ENCODE measurements around the gene MACC1. TPM values are rescaled to one million over a fixed set of nuclear protein-coding genes. Genes with fewer than 3 reads are reported as not detected.

The MACC1 gene
- total and polyA plus RNA-seq, 2 experiments from 2014 or later = 3.4 to 13.4 TPM

GRCh38 chr7:20220293-20220761 is 3.1 kb upstream of the MACC1 start:
- no peak overlapping the region for H3K4me2 ChIP-seq
- H3K9me2 ChIP-seq (ENCODE audit: insufficient read depth) = no peaks in the 10 kb centered on the region
- H3K4me3 ChIP-seq = no peak overlapping the region
- no peak overlapping the region for H2AFZ ChIP-seq
- no peak overlapping the region for H3K27ac ChIP-seq (ENCODE audit: low read depth)
- H3K36me3 ChIP-seq (ENCODE audit: insufficient read depth) = no peaks in the 10 kb centered on the region
- no peaks in the 10 kb centered on the region for H3K79me2 ChIP-seq (replicated peaks; ENCODE audit: insufficient read depth)
- Mint-ChIP-seq H3K4me3 (no peak overlapping the region), H3K9me3 (no peaks in the 10 kb centered on the region), H3K27me3 (ENCODE audit: insufficient read depth, low read depth, poor library complexity) (peaks cover 5% of the 10 kb centered on the region), H3K27ac (0 out of 2 replicates have a peak overlapping the region, but pooled peaks have one; percentile 11), H3K4me1 (peaks cover 34% of the 10 kb centered on the region), H3K36me3 (ENCODE audit: low read depth) (no peaks in the 10 kb centered on the region)
- H3K4me1 ChIP-seq (ENCODE audit: insufficient read depth) = peaks cover 13% of the 10 kb centered on the region; the same call in 1 of the 2 replicates
- H4K20me1 ChIP-seq (replicated peaks; ENCODE audit: insufficient read depth) = no peaks in the 10 kb centered on the region
- no peaks in the 10 kb centered on the region for H3F3A ChIP-seq (replicated peaks; ENCODE audit: low read depth)
- no peak for DNase-seq (ENCODE audit: low spot score)
- H3K27me3 ChIP-seq (ENCODE audit: insufficient read depth) = no peaks in the 10 kb centered on the region
- no peak for ATAC-seq
- no peak for TF ChIP-seq EZH2phosphoT487 (IDR thresholded peaks at IDR 0.05; ENCODE audit: unreplicated experiment)
- no peak for TF ChIP-seq EZH2 (IDR thresholded peaks at IDR 0.05; ENCODE audit: low read depth, unreplicated experiment)
- no peak for TF ChIP-seq ZNF331 (CRISPR knock-in tag; IDR thresholded peaks at IDR 0.05; ENCODE audit: low read depth)
- TF ChIP-seq, protein P1, sequence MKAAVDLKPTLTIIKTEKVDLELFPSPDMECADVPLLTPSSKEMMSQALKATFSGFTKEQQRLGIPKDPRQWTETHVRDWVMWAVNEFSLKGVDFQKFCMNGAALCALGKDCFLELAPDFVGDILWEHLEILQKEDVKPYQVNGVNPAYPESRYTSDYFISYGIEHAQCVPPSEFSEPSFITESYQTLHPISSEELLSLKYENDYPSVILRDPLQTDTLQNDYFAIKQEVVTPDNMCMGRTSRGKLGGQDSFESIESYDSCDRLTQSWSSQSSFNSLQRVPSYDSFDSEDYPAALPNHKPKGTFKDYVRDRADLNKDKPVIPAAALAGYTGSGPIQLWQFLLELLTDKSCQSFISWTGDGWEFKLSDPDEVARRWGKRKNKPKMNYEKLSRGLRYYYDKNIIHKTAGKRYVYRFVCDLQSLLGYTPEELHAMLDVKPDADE (IDR thresholded peaks at IDR 0.05) = no peak
- TF ChIP-seq STAT1 (IDR thresholded peaks at IDR 0.05; ENCODE audit: unreplicated experiment) = no peak
- TF ChIP-seq REST (IDR thresholded peaks at IDR 0.05; ENCODE audit: unreplicated experiment) = no peak
- TF ChIP-seq NANOG (IDR thresholded peaks at IDR 0.05; ENCODE audit: borderline replicate concordance) = no peak
- no peak for TF ChIP-seq CREB1 (CRISPR knock-in tag; IDR thresholded peaks at IDR 0.05; ENCODE audit: low read depth)
- TF ChIP-seq ZNF114 (CRISPR knock-in tag; IDR thresholded peaks at IDR 0.05) = no peak
- TF ChIP-seq ZNF462 (CRISPR knock-in tag; IDR thresholded peaks at IDR 0.05) = no peak
- TF ChIP-seq JUNB (IDR thresholded peaks at IDR 0.05; ENCODE audit: unreplicated experiment) = no peak
- TF ChIP-seq, protein P2, sequence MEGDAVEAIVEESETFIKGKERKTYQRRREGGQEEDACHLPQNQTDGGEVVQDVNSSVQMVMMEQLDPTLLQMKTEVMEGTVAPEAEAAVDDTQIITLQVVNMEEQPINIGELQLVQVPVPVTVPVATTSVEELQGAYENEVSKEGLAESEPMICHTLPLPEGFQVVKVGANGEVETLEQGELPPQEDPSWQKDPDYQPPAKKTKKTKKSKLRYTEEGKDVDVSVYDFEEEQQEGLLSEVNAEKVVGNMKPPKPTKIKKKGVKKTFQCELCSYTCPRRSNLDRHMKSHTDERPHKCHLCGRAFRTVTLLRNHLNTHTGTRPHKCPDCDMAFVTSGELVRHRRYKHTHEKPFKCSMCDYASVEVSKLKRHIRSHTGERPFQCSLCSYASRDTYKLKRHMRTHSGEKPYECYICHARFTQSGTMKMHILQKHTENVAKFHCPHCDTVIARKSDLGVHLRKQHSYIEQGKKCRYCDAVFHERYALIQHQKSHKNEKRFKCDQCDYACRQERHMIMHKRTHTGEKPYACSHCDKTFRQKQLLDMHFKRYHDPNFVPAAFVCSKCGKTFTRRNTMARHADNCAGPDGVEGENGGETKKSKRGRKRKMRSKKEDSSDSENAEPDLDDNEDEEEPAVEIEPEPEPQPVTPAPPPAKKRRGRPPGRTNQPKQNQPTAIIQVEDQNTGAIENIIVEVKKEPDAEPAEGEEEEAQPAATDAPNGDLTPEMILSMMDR (conservative IDR thresholded peaks at IDR 0.05; ENCODE audit: low read depth in 2 of 2) = no peak
- no peak for TF ChIP-seq POLR2AphosphoS5 (IDR thresholded peaks at IDR 0.05; ENCODE audit: low read depth)

All from GM23338 (cell line).